Natural killer cell (primary cell): ENCODE data around the gene CHCHD5. TPM values are rescaled to one million over a fixed set of nuclear protein-coding genes. Genes with fewer than 3 reads are reported as not detected.

Source experiments
- ATAC-seq, 3 donors: fragments of 150-1000 bp in 2 of 3; fragments of 200-7000 bp in 1 of 3; cut with Tn5 transposase; 1 replicate in 1 of 3; 2 replicates in 2 of 3; pipeline ENCODE4 v1.10.0; 2021; ENCODE audit warnings: mild to moderate bottlenecking in 2 of 3, moderate library complexity in 2 of 3
- DNase-seq, 2 donors: peaks; one replicate each; pipeline versions ENCODE4 v3.0.0 to v3.0.0-alpha.2; 2013 to 2021; ENCODE audit warnings: mixed read lengths in 1 of 2
- H3K27ac ChIP-seq: one replicate; pipeline ENCODE4 v1.5.1; 2013; ENCODE audit warnings: mild to moderate bottlenecking, low read length
- H3K27me3 ChIP-seq: one replicate; pipeline ENCODE4 v1.6.1; 2013; ENCODE audit warnings: low read length; ENCODE audit not compliant: control insufficient read depth, insufficient read depth
- H3K36me3 ChIP-seq: one replicate; pipeline ENCODE4 v1.6.1; 2013; ENCODE audit warnings: low read length; ENCODE audit not compliant: control insufficient read depth, insufficient read depth
- H3K4me1 ChIP-seq: one replicate; pipeline ENCODE4 v1.6.1; 2013; ENCODE audit warnings: low read length; ENCODE audit not compliant: control insufficient read depth, insufficient read depth
- H3K4me3 ChIP-seq: one replicate; pipeline ENCODE4 v1.5.1; 2013; ENCODE audit warnings: low read length
- H3K9me3 ChIP-seq: one replicate; pipeline ENCODE4 v1.6.1; 2013; ENCODE audit warnings: low read length; ENCODE audit not compliant: control insufficient read depth, insufficient read depth
- H3K27ac Mint-ChIP-seq, 2 donors: one replicate each; pipeline ENCODE4 v1.8.0; 2022; ENCODE audit warnings: mild to moderate bottlenecking in 2 of 2, mixed read lengths in 2 of 2, moderate library complexity in 1 of 2
- H3K27me3 Mint-ChIP-seq, 2 donors: one replicate each; pipeline ENCODE4 v1.8.0; 2022; ENCODE audit warnings: low read depth in 2 of 2, mixed read lengths in 2 of 2
- H3K36me3 Mint-ChIP-seq: one replicate; pipeline ENCODE4 v1.8.0; 2022; ENCODE audit warnings: mixed read lengths
- H3K4me1 Mint-ChIP-seq, 2 donors: one replicate each; pipeline ENCODE4 v1.8.0; 2022; ENCODE audit warnings: mixed read lengths in 2 of 2
- H3K4me3 Mint-ChIP-seq: one replicate; pipeline ENCODE4 v1.8.0; 2022; ENCODE audit warnings: mild to moderate bottlenecking, moderate library complexity, mixed read lengths
- H3K9me3 Mint-ChIP-seq, 2 donors: one replicate each; pipeline ENCODE4 v1.8.0; 2022; ENCODE audit warnings: mixed read lengths in 2 of 2
- CTCF ChIP-seq: fragments of 200-600 bp; IDR thresholded peaks from one replicate; pipeline ENCODE4 v1.8.0; 2022; ENCODE audit warnings: antibody characterized with exemption
- WGBS: methylation state at CpG from one replicate; pipeline ENCODE4 v1.1.7; 2013; ENCODE audit warnings: missing lambda C conversion rate; ENCODE audit not compliant: insufficient coverage; 5-methylcytosine and 5-hydroxymethylcytosine counted together
- intact Hi-C: fragments of 100-400 bp; cut with micrococcal nuclease; formaldehyde crosslinking; loops from one replicate; pipeline ENCODE4 v1.14.2; 2022
- total RNA-seq, 4 donors: library from RNA; stranded (reverse); fragments of 120-200 nt in 1 of 4; gene quantifications; one replicate each; pipeline versions ENCODE4 v1.2.3 to v1.2.4, GENCODE V29; 2013 to 2022

The CHCHD5 gene
- total RNA-seq, 3 donors from 2014 or later (not counting 1 experiment from before 2014, with no cell fraction given) = 21.9 to 24.1 (median 22.4) TPM

- no peaks in the 10 kb centered on the region for H3K27me3 ChIP-seq
- ATAC-seq = no peak
- TF ChIP-seq CTCF = no peak
- Mint-ChIP-seq H3K27ac (no peak overlapping the region), H3K4me3 (no peak overlapping the region), H3K9me3 (no peaks in the 10 kb centered on the region), H3K27me3 (no peaks in the 10 kb centered on the region), H3K36me3 (no peaks in the 10 kb centered on the region), H3K4me1 (peaks cover 5 to 6% of the 10 kb centered on the region in 2 donors)
- peak overlapping the region; percentile 81 for H3K4me3 ChIP-seq
- WGBS = no CpG with 5 or more reads among the region's 2 CpGs
- H3K9me3 ChIP-seq = no peaks in the 10 kb centered on the region
- DNase-seq = no peak
- intact Hi-C loops = no loop called here
- peak overlapping the region; percentile 88 for H3K27ac ChIP-seq
- H3K4me1 ChIP-seq = peaks cover 17% of the 10 kb centered on the region
- H3K36me3 ChIP-seq = no peaks in the 10 kb centered on the region
Measured at GRCh38 chr2:112540906-112541305, 43.5 kb upstream of the CHCHD5 start.

GRCh38 chr2:112541315-112542122 lies 42.9 kb upstream of the CHCHD5 start:
- intact Hi-C loops = loop anchor here (1.0 to 2.0 kb wide), 2 partner anchors 43 to 61 kb away; partner anchors contain the start of gene CHCHD5
- H3K4me1 ChIP-seq = peaks cover 17% of the 10 kb centered on the region

GRCh38 chr2:112542123-112542983 lies 42.1 kb upstream of the CHCHD5 start, which contains the start of gene POLR1B:
Gene POLR1B, plus strand, starts transcription at chr2:112542465. Its CDS starts 30 bp downstream, at chr2:112542495.
- peak; percentile 75 to 84 for DNase-seq
- H3K4me1 ChIP-seq = peaks cover 17% of the 10 kb centered on the region
- intact Hi-C loops = loop anchor here (1.0 to 2.0 kb wide), 2 partner anchors 42 to 62 kb away; partner anchors contain the start of gene CHCHD5
- ATAC-seq = peak; percentile 79 to 88 (median 84)
- peak within 1 kb of the TSS; percentile 81 for H3K4me3 ChIP-seq
- under 1% methylated on average over 66 of the region's 67 CpGs for WGBS
- H3K9me3 ChIP-seq = no peaks in the 10 kb centered on the region
- Mint-ChIP-seq H3K4me1 (peaks cover 5 to 6% of the 10 kb centered on the region in 2 donors), H3K36me3 (no peaks in the 10 kb centered on the region), H3K9me3 (no peaks in the 10 kb centered on the region), H3K27ac (no peak within 1 kb of the TSS), H3K4me3 (no peak within 1 kb of the TSS), H3K27me3 (no peaks in the 10 kb centered on the region)
- H3K36me3 ChIP-seq = peaks cover 6% of the 10 kb centered on the region
- H3K27ac ChIP-seq = peak within 1 kb of the TSS; percentile 88
- no peaks in the 10 kb centered on the region for H3K27me3 ChIP-seq
- TF ChIP-seq CTCF = no peak

More at GRCh38 chr2:112541315-112542122, 42.9 kb upstream of the CHCHD5 start:
- DNase-seq (peak in 1 of 2 donors; percentile 34), ATAC-seq (peak; percentile 76 to 80 (median 77))
- Mint-ChIP-seq H3K4me1 (peaks cover 5 to 6% of the 10 kb centered on the region in 2 donors), H3K36me3 (no peaks in the 10 kb centered on the region), H3K27ac (no peak overlapping the region), H3K9me3 (no peaks in the 10 kb centered on the region), H3K4me3 (no peak overlapping the region), H3K27me3 (no peaks in the 10 kb centered on the region)
- Histone ChIP-seq H3K36me3 (no peaks in the 10 kb centered on the region), H3K27me3 (no peaks in the 10 kb centered on the region), H3K27ac (peak overlapping the region; percentile 88), H3K9me3 (no peaks in the 10 kb centered on the region), H3K4me3 (peak overlapping the region; percentile 81)
- TF ChIP-seq CTCF = no peak
- WGBS = 8% methylated on average over 31 of the region's 34 CpGs
